Activated naive CD4-positive, alpha-beta T cell treated with anti-CD3 and anti-CD28 coated beads, Interleukin-2, amount 10 ng/mL, durations not matched to agents 7 days and 5 days (primary cell): ENCODE data around the gene VPS26C.
"Not testable (repeated sequence)": the region's sequence is repeated elsewhere in the genome, so short reads cannot be mapped to it uniquely, and the experiment has no call there.

Experiments used
- CTCF ChIA-PET: fragments of 350-600 bp; sonication (Branson Sonifier 250); formaldehyde crosslinking; loops from one replicate; lab custom pipeline; 2021; ENCODE audit warnings: antibody characterized with exemption; lab: Charles Lee
- DNase-seq: peaks from one replicate; pipeline ENCODE4 v3.0.0-alpha.2; 2020
- H3K27ac Mint-ChIP-seq: one replicate; pipeline ENCODE4 v1.8.0; 2021; ENCODE audit warnings: mild to moderate bottlenecking, moderate library complexity, mixed read lengths
- H3K27me3 Mint-ChIP-seq: one replicate; pipeline ENCODE4 v1.8.0; 2021; ENCODE audit warnings: mild to moderate bottlenecking, mixed read lengths
- H3K36me3 Mint-ChIP-seq: one replicate; pipeline ENCODE4 v1.8.0; 2021; ENCODE audit warnings: mixed read lengths
- H3K4me1 Mint-ChIP-seq: one replicate; pipeline ENCODE4 v1.8.0; 2021; ENCODE audit warnings: mixed read lengths
- H3K4me3 Mint-ChIP-seq: one replicate; pipeline ENCODE4 v1.8.0; 2021; ENCODE audit warnings: mild to moderate bottlenecking, moderate library complexity, mixed read lengths
- H3K9me3 Mint-ChIP-seq: one replicate; pipeline ENCODE4 v1.8.0; 2021; ENCODE audit warnings: mixed read lengths

VPS26C gene

GRCh38 chr21:37231249-37231645 is 35.9 kb downstream of the VPS26C start:
- DNase-seq, result no peak
- H3K36me3 Mint-ChIP-seq, result peaks cover 56% of the 10 kb centered on the region
- peaks cover 14% of the 10 kb centered on the region for H3K4me1 Mint-ChIP-seq
- H3K27ac Mint-ChIP-seq, result no peak overlapping the region
- CTCF ChIA-PET, result no interaction called here
- no peak overlapping the region for H3K4me3 Mint-ChIP-seq
- H3K27me3 Mint-ChIP-seq, result no peaks in the 10 kb centered on the region
- H3K9me3 Mint-ChIP-seq, result no peaks in the 10 kb centered on the region

GRCh38 chr21:37230632-37231248 is 36.4 kb downstream of the VPS26C start:
- H3K9me3 Mint-ChIP-seq, result no peaks in the 10 kb centered on the region
- no peaks in the 10 kb centered on the region for H3K27me3 Mint-ChIP-seq
- no peak overlapping the region for H3K27ac Mint-ChIP-seq
- DNase-seq, result no peak
- peaks cover 57% of the 10 kb centered on the region for H3K36me3 Mint-ChIP-seq
- H3K4me1 Mint-ChIP-seq, result peaks cover 18% of the 10 kb centered on the region
- no peak overlapping the region for H3K4me3 Mint-ChIP-seq
- CTCF ChIA-PET, result interaction anchor here (0.7 to 1.0 kb wide), 2 partner anchors 10 to 26 kb away, joined by 3 read pairs; no protein-coding TSS in a partner anchor

- peaks cover 73% of the 10 kb centered on the region for H3K36me3 Mint-ChIP-seq
- CTCF ChIA-PET, result no interaction called here
- DNase-seq, result no peak
- no peaks in the 10 kb centered on the region for H3K27me3 Mint-ChIP-seq
- H3K4me3 Mint-ChIP-seq, result no peak overlapping the region
- peaks cover 45% of the 10 kb centered on the region for H3K4me1 Mint-ChIP-seq
- H3K9me3 Mint-ChIP-seq, result no peaks in the 10 kb centered on the region
- H3K27ac Mint-ChIP-seq, result no peak overlapping the region
These were observed 39.1 kb downstream of the VPS26C start for GRCh38 chr21:37228003-37228400.

- DNase-seq, result no peak
- CTCF ChIA-PET, result no interaction called here
- H3K9me3 Mint-ChIP-seq, result no peaks in the 10 kb centered on the region
- no peaks in the 10 kb centered on the region for H3K27me3 Mint-ChIP-seq
- peaks cover 49% of the 10 kb centered on the region for H3K4me1 Mint-ChIP-seq
- H3K4me3 Mint-ChIP-seq, result no peak overlapping the region
- H3K27ac Mint-ChIP-seq, result peak overlapping the region; percentile 42
- peaks cover 73% of the 10 kb centered on the region for H3K36me3 Mint-ChIP-seq
These were observed 39.8 kb downstream of the VPS26C start for GRCh38 chr21:37227071-37228002.

- CTCF ChIA-PET, result interaction anchor here (0.9 to 1.1 kb wide), 2 partner anchors 18 to 23 kb away, joined by 3 read pairs; no protein-coding TSS in a partner anchor
- H3K27ac Mint-ChIP-seq, result peak overlapping the region; percentile 89
- peak overlapping the region; percentile 21 for H3K4me3 Mint-ChIP-seq
- no peaks in the 10 kb centered on the region for H3K27me3 Mint-ChIP-seq
- DNase-seq, result no peak
- H3K9me3 Mint-ChIP-seq, result no peaks in the 10 kb centered on the region
- peaks cover 70% of the 10 kb centered on the region for H3K36me3 Mint-ChIP-seq
- H3K4me1 Mint-ChIP-seq, result peaks cover 58% of the 10 kb centered on the region
These were observed 40.9 kb downstream of the VPS26C start for GRCh38 chr21:37226041-37226920.

- CTCF ChIA-PET, result interaction anchor here (0.9 to 1.1 kb wide), 2 partner anchors 19 to 24 kb away, joined by 3 read pairs; no protein-coding TSS in a partner anchor
- H3K4me1 Mint-ChIP-seq, result peaks cover 68% of the 10 kb centered on the region
- DNase-seq, result peak; percentile 74
- no peaks in the 10 kb centered on the region for H3K9me3 Mint-ChIP-seq
- H3K27me3 Mint-ChIP-seq, result no peaks in the 10 kb centered on the region
- H3K36me3 Mint-ChIP-seq, result peaks cover 68% of the 10 kb centered on the region
- H3K27ac Mint-ChIP-seq, result peak overlapping the region; percentile 89
- H3K4me3 Mint-ChIP-seq, result peak overlapping the region; percentile 21
These were observed 42.0 kb downstream of the VPS26C start for GRCh38 chr21:37224861-37225839.

GRCh38 chr21:37223804-37224345 is 43.3 kb downstream of the VPS26C start:
- H3K36me3 Mint-ChIP-seq, result peaks cover 60% of the 10 kb centered on the region
- no peak overlapping the region for H3K4me3 Mint-ChIP-seq
- DNase-seq, result no peak
- no peaks in the 10 kb centered on the region for H3K9me3 Mint-ChIP-seq
- H3K27me3 Mint-ChIP-seq, result no peaks in the 10 kb centered on the region
- CTCF ChIA-PET, result no interaction called here
- H3K27ac Mint-ChIP-seq, result peak overlapping the region; percentile 89
- H3K4me1 Mint-ChIP-seq, result peaks cover 80% of the 10 kb centered on the region

GRCh38 chr21:37222248-37222647 is 44.9 kb downstream of the VPS26C start:
- H3K27ac Mint-ChIP-seq, CTCF ChIA-PET, H3K27me3 Mint-ChIP-seq, DNase-seq, H3K4me3 Mint-ChIP-seq, H3K9me3 Mint-ChIP-seq: not testable (repeated sequence)
- H3K4me1 Mint-ChIP-seq, result peaks cover 76% of the 10 kb centered on the region
- H3K36me3 Mint-ChIP-seq, result peaks cover 49% of the 10 kb centered on the region

- peak; percentile 94 for DNase-seq
- Mint-ChIP-seq H3K9me3 (no peaks in the 10 kb centered on the region), H3K27me3 (no peaks in the 10 kb centered on the region), H3K4me3 (peak overlapping the region; percentile 87), H3K36me3 (peaks cover 39% of the 10 kb centered on the region), H3K4me1 (peaks cover 66% of the 10 kb centered on the region), H3K27ac (peak overlapping the region; percentile 92)
- CTCF ChIA-PET, result interaction anchor here (0.9 to 1.4 kb wide), 5 partner anchors 9 to 148 kb away, joined by 3 to 5 read pairs (median 4); no protein-coding TSS in a partner anchor
These were observed 46.0 kb downstream of the VPS26C start for GRCh38 chr21:37220981-37221664.

- peak; percentile 60 for DNase-seq
- Mint-ChIP-seq H3K9me3 (no peaks in the 10 kb centered on the region), H3K27me3 (no peaks in the 10 kb centered on the region), H3K36me3 (peaks cover 34% of the 10 kb centered on the region), H3K4me3 (peak overlapping the region; percentile 87), H3K4me1 (peaks cover 60% of the 10 kb centered on the region), H3K27ac (peak overlapping the region; percentile 92)
- CTCF ChIA-PET, result interaction anchor here (0.9 to 1.4 kb wide), 5 partner anchors 10 to 148 kb away, joined by 3 to 5 read pairs (median 4); no protein-coding TSS in a partner anchor
These were observed 46.6 kb downstream of the VPS26C start for GRCh38 chr21:37220433-37220980.

- CTCF ChIA-PET, result interaction anchor here (1.0 to 1.4 kb wide), 2 partner anchors 12 to 48 kb away, joined by 3 to 4 read pairs; no protein-coding TSS in a partner anchor
- Mint-ChIP-seq H3K27me3 (no peaks in the 10 kb centered on the region), H3K4me3 (peak overlapping the region; percentile 87), H3K9me3 (no peaks in the 10 kb centered on the region), H3K4me1 (peaks cover 54% of the 10 kb centered on the region), H3K27ac (peak overlapping the region; percentile 92), H3K36me3 (peaks cover 28% of the 10 kb centered on the region)
- DNase-seq, result no peak
These were observed 47.2 kb downstream of the VPS26C start for GRCh38 chr21:37219761-37220432.
